Keratinocyte (primary cell): ENCODE measurements around the gene GNAI1.

ENCODE experiments used
- CTCF ChIP-seq, 3 experiments: IDR thresholded peaks in 1 of 3; conservative IDR thresholded peaks in 1 of 3; optimal IDR thresholded peaks in 1 of 3; 2 replicates in 2 of 3; 3 replicates in 1 of 3; pipeline versions ENCODE3 to v1.5.1; 2011; ENCODE audit warnings: low read length in 3 of 3, mild to moderate bottlenecking in 3 of 3, moderate library complexity in 2 of 3, control low read depth in 1 of 3, inconsistent platforms in 1 of 3; ENCODE audit not compliant: insufficient read depth in 2 of 3; ENCODE audit errors: extremely low read depth in 1 of 3
- EZH2 ChIP-seq: IDR thresholded peaks from one replicate; pipeline ENCODE4 v1.6.1; 2012; ENCODE audit warnings: inconsistent platforms, mild to moderate bottlenecking, low read length, moderate library complexity

- no peak for TF ChIP-seq CTCF (optimal IDR thresholded peaks at IDR 0.05 in 1 of 3, IDR thresholded peaks at IDR 0.05 in 1 of 3, conservative IDR thresholded peaks at IDR 0.05 in 1 of 3; ENCODE audit: extremely low read depth in 1 of 3, insufficient read depth in 2 of 3, low read length in 3 of 3)
- no peak for TF ChIP-seq EZH2
Measured at GRCh38 chr7:80273327-80273726, 138.7 kb downstream of the GNAI1 start.
